Gastrocnemius medialis (tissue), 4 donors: ENCODE measurements around the gene CACNA1B.

Source experiments
- POLR2A ChIP-seq, 2 donors: fragments of 450-650 bp; IDR thresholded peaks; one replicate each; pipeline ENCODE4 v1.6.1; 2017; ENCODE audit warnings: antibody characterized with exemption in 2 of 2, mild to moderate bottlenecking in 2 of 2, moderate library complexity in 2 of 2
- TF ChIP-seq, protein P1 (sequence below), 5 experiments: fragments of 450-650 bp in 3 of 5; fragments of 200-600 bp in 2 of 5; sonication (generic) in 2 of 5; IDR thresholded peaks in 4 of 5; conservative IDR thresholded peaks in 1 of 5; 1 replicate in 4 of 5; 2 replicates in 1 of 5; pipeline ENCODE4 v1.5.1; 2016 to 2019; ENCODE audit warnings: antibody characterized with exemption in 5 of 5, mild to moderate bottlenecking in 3 of 5, moderate library complexity in 3 of 5

DNA sequence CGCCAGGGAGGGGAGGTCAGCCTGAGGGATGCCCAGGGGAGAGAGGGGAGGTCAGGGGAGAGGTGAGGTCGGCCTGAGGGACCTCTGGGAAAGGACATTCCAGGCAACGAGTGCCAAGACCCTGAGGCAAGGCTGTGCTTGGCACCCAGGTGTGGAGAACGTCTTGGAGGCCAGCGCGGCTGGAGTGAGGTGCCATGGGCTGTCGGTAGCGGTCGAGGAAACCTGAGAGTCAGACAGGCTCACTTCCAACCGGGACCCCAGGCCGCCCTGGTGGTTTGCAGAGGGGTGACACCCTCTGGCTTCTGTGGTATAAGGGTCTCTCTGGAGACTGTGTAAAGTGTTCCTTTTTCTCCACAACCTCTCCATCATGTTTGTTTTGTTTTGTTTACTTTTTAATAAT lies 82.9 kb downstream of the CACNA1B start:
- TF ChIP-seq, protein P1, sequence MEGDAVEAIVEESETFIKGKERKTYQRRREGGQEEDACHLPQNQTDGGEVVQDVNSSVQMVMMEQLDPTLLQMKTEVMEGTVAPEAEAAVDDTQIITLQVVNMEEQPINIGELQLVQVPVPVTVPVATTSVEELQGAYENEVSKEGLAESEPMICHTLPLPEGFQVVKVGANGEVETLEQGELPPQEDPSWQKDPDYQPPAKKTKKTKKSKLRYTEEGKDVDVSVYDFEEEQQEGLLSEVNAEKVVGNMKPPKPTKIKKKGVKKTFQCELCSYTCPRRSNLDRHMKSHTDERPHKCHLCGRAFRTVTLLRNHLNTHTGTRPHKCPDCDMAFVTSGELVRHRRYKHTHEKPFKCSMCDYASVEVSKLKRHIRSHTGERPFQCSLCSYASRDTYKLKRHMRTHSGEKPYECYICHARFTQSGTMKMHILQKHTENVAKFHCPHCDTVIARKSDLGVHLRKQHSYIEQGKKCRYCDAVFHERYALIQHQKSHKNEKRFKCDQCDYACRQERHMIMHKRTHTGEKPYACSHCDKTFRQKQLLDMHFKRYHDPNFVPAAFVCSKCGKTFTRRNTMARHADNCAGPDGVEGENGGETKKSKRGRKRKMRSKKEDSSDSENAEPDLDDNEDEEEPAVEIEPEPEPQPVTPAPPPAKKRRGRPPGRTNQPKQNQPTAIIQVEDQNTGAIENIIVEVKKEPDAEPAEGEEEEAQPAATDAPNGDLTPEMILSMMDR (IDR thresholded peaks at IDR 0.05 in 4 of 5, conservative IDR thresholded peaks at IDR 0.05 in 1 of 5), result no peak
- no peak for TF ChIP-seq POLR2A (IDR thresholded peaks at IDR 0.05)
